HEK293 (cell line): ENCODE data around the gene FLT3LG.

Experiments used
- BCL11A ChIP-seq: fragments of 450-650 bp; formaldehyde crosslinking; IDR thresholded peaks from 2 replicates; pipeline ENCODE4 v1.5.1; 2016; ENCODE audit warnings: low read depth, missing biosample characterization, missing genetic modification characterization
- GLI2 ChIP-seq: fragments of 450-650 bp; formaldehyde crosslinking; IDR thresholded peaks from 2 replicates; pipeline ENCODE4; 2017; ENCODE audit warnings: missing biosample characterization, missing genetic modification characterization, low read depth, borderline replicate concordance
- GLI4 ChIP-seq: fragments of 450-650 bp; formaldehyde crosslinking; IDR thresholded peaks from 2 replicates; pipeline ENCODE4 v1.5.1; 2016; ENCODE audit warnings: missing biosample characterization, missing genetic modification characterization
- KLF9 ChIP-seq: fragments of 450-650 bp; formaldehyde crosslinking; IDR thresholded peaks from 2 replicates; pipeline ENCODE4 v1.5.1; 2016; ENCODE audit warnings: missing biosample characterization, missing genetic modification characterization, low read depth
- SCRT1 ChIP-seq: fragments of 450-650 bp; formaldehyde crosslinking; IDR thresholded peaks from 2 replicates; pipeline ENCODE4 v1.5.1; 2016; ENCODE audit warnings: missing biosample characterization, missing genetic modification characterization, borderline replicate concordance
- SCRT2 ChIP-seq: fragments of 450-650 bp; formaldehyde crosslinking; IDR thresholded peaks from 2 replicates; pipeline ENCODE4 v1.5.1; 2016; ENCODE audit warnings: missing biosample characterization, missing genetic modification characterization
- ZBTB8A ChIP-seq: fragments of 450-650 bp; formaldehyde crosslinking; IDR thresholded peaks from 2 replicates; pipeline ENCODE4 v1.5.1; 2016; ENCODE audit warnings: missing biosample characterization, missing genetic modification characterization
- ZEB2 ChIP-seq: fragments of 450-650 bp; formaldehyde crosslinking; IDR thresholded peaks from 2 replicates; pipeline ENCODE4 v1.5.1; 2016; ENCODE audit warnings: missing biosample characterization, missing genetic modification characterization
- ZNF16 ChIP-seq: fragments of 450-650 bp; formaldehyde crosslinking; IDR thresholded peaks from 2 replicates; pipeline ENCODE4 v1.5.1; 2016; ENCODE audit warnings: low read depth, missing biosample characterization, missing genetic modification characterization
- ZNF223 ChIP-seq: fragments of 450-650 bp; formaldehyde crosslinking; IDR thresholded peaks from 2 replicates; pipeline ENCODE4 v1.5.1; 2016; ENCODE audit warnings: missing biosample characterization, missing genetic modification characterization
- ZNF24 ChIP-seq: fragments of 450-650 bp; formaldehyde crosslinking; IDR thresholded peaks from 2 replicates; pipeline ENCODE4 v1.5.1; 2016; ENCODE audit warnings: missing biosample characterization, missing genetic modification characterization
- ZNF248 ChIP-seq: fragments of 450-650 bp; formaldehyde crosslinking; IDR thresholded peaks from 2 replicates; pipeline ENCODE4 v1.5.1; 2017; ENCODE audit warnings: missing biosample characterization, missing genetic modification characterization
- ZNF324 ChIP-seq: fragments of 450-650 bp; formaldehyde crosslinking; IDR thresholded peaks from 2 replicates; pipeline ENCODE4 v1.5.1; 2016; ENCODE audit warnings: missing biosample characterization, missing genetic modification characterization
- ZNF335 ChIP-seq: fragments of 450-650 bp; formaldehyde crosslinking; conservative IDR thresholded peaks from 2 replicates; pipeline ENCODE4 v1.5.1; 2016; ENCODE audit warnings: missing biosample characterization, missing genetic modification characterization
- ZNF394 ChIP-seq: fragments of 450-650 bp; formaldehyde crosslinking; IDR thresholded peaks from 2 replicates; pipeline ENCODE4 v1.5.1; 2016; ENCODE audit warnings: missing biosample characterization, missing genetic modification characterization, mild to moderate bottlenecking, moderate library complexity, borderline replicate concordance
- ZNF529 ChIP-seq: fragments of 450-650 bp; formaldehyde crosslinking; IDR thresholded peaks from 2 replicates; pipeline ENCODE4 v1.5.1; 2017; ENCODE audit warnings: missing genetic modification characterization, missing biosample characterization; ENCODE audit not compliant: insufficient replicate concordance
- ZNF561 ChIP-seq: fragments of 450-650 bp; IDR thresholded peaks from 2 replicates; pipeline ENCODE4 v1.5.1; 2018; ENCODE audit warnings: missing biosample characterization, missing genetic modification characterization, borderline replicate concordance
- ZNF600 ChIP-seq: fragments of 450-650 bp; formaldehyde crosslinking; IDR thresholded peaks from 2 replicates; pipeline ENCODE4 v1.5.1; 2016; ENCODE audit warnings: missing biosample characterization, missing genetic modification characterization
- ZNF660 ChIP-seq: fragments of 450-650 bp; IDR thresholded peaks from 2 replicates; pipeline ENCODE4 v1.5.1; 2018; ENCODE audit warnings: missing biosample characterization, mild to moderate bottlenecking, missing genetic modification characterization
- ZNF777 ChIP-seq: fragments of 450-650 bp; formaldehyde crosslinking; IDR thresholded peaks from 2 replicates; pipeline ENCODE4 v1.5.1; 2017; ENCODE audit warnings: missing biosample characterization, missing genetic modification characterization, borderline replicate concordance
- ZNF785 ChIP-seq: fragments of 450-650 bp; formaldehyde crosslinking; IDR thresholded peaks from 2 replicates; pipeline ENCODE4 v1.5.1; 2016; ENCODE audit warnings: missing biosample characterization, missing genetic modification characterization
- ZNF830 ChIP-seq: fragments of 450-650 bp; IDR thresholded peaks from 2 replicates; pipeline ENCODE4 v1.5.0; 2018; ENCODE audit warnings: missing biosample characterization, missing genetic modification characterization, low read depth, mild to moderate bottlenecking, moderate library complexity
- ZSCAN16 ChIP-seq: fragments of 450-650 bp; formaldehyde crosslinking; IDR thresholded peaks from 2 replicates; pipeline ENCODE4 v1.5.1; 2016; ENCODE audit warnings: missing biosample characterization, missing genetic modification characterization
- TF ChIP-seq, protein P1 (sequence below): fragments of 450-650 bp; formaldehyde crosslinking; conservative IDR thresholded peaks from 2 replicates; pipeline ENCODE4 v1.5.1; 2016; ENCODE audit warnings: low read depth, missing biosample characterization, missing genetic modification characterization
- TF ChIP-seq, protein P2 (sequence below): fragments of 450-650 bp; formaldehyde crosslinking; IDR thresholded peaks from 2 replicates; pipeline ENCODE4 v1.5.1; 2016; ENCODE audit warnings: missing biosample characterization, missing genetic modification characterization, low read depth
- TF ChIP-seq, protein P3 (sequence below): fragments of 450-650 bp; formaldehyde crosslinking; IDR thresholded peaks from 2 replicates; pipeline ENCODE4 v1.5.1; 2016; ENCODE audit warnings: missing biosample characterization, missing genetic modification characterization
- TF ChIP-seq, protein P4 (sequence below): fragments of 450-650 bp; formaldehyde crosslinking; IDR thresholded peaks from 2 replicates; pipeline ENCODE4 v1.5.1; 2016; ENCODE audit warnings: missing biosample characterization, missing genetic modification characterization
- TF ChIP-seq, protein P5 (sequence below): fragments of 450-650 bp; formaldehyde crosslinking; optimal IDR thresholded peaks from 2 replicates; pipeline ENCODE3; 2016; ENCODE audit warnings: missing biosample characterization, mild to moderate bottlenecking, missing genetic modification characterization

Gene FLT3LG

DNA sequence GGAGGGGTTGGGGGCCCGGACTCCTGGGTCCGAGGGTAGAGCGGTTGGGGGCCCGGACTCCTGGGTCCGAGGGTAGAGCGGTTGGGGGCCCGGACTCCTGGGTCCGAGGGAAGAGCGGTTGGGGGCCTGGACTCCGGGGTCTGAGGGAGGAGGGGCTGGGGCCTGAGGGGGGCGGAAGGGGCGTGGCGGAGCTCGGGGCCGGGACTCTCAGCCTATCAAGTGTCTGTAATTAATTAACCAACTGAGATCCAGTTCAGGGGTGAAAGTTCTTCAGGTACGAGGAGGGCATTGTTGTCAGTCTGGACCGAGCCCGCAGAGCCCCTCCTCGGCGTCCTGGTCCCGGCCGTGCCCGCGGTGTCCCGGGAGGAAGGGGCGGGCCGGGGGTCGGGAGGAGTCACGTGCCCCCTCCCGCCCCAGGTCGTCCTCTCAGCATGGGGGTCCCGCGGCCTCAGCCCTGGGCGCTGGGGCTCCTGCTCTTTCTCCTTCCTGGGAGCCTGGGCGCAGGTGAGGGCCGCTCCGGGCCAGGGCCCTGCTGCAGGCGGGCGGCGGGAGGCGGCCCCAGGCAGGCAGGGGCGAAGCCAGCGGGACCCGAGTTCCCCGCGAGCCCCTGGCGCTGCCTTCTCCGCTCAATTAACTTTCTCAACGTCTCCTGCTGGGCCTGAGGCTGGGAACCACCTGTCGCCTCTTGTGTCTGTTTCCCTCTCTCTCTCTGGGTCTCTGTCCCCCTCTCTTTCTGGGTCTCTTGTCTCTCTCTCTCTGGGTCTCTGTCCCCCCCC is 39.1 kb downstream of the FLT3LG start (continued):
- TF ChIP-seq ZNF394 (tag by site-specific recombination) (0 out of 2 replicates have a peak, but pooled peaks have one; percentile 13), ZNF529 (tag by site-specific recombination) (no peak), ZNF248 (tag by site-specific recombination) (no peak), ZNF223 (tag by site-specific recombination) (no peak), ZNF777 (no peak), ZNF335 (tag by site-specific recombination) (peak; percentile 81), KLF9 (peak; percentile 81), BCL11A (0 out of 2 replicates have a peak, but pooled peaks have one; percentile 28), ZNF660 (tag by site-specific recombination) (0 out of 2 replicates have a peak, but pooled peaks have one; percentile 52), ZEB2 (peak; percentile 66; the same call in 1 of the 2 replicates), ZNF324 (no peak), GLI4 (tag by site-specific recombination) (no peak), SCRT2 (tag by site-specific recombination) (peak; percentile 99), ZSCAN16 (tag by site-specific recombination) (0 out of 2 replicates have a peak, but pooled peaks have one; percentile 36), ZNF16 (no peak), ZNF830 (no peak), ZNF561 (tag by site-specific recombination) (peak; percentile 76), ZBTB8A (peak; percentile 59), ZNF600 (tag by site-specific recombination) (no peak), ZNF24 (tag by site-specific recombination) (no peak), GLI2 (tag by site-specific recombination) (no peak), SCRT1 (tag by site-specific recombination) (peak; percentile 59; the same call in 1 of the 2 replicates), ZNF785 (tag by site-specific recombination) (peak; percentile 24; the same call in 1 of the 2 replicates)
- TF ChIP-seq, protein P1, sequence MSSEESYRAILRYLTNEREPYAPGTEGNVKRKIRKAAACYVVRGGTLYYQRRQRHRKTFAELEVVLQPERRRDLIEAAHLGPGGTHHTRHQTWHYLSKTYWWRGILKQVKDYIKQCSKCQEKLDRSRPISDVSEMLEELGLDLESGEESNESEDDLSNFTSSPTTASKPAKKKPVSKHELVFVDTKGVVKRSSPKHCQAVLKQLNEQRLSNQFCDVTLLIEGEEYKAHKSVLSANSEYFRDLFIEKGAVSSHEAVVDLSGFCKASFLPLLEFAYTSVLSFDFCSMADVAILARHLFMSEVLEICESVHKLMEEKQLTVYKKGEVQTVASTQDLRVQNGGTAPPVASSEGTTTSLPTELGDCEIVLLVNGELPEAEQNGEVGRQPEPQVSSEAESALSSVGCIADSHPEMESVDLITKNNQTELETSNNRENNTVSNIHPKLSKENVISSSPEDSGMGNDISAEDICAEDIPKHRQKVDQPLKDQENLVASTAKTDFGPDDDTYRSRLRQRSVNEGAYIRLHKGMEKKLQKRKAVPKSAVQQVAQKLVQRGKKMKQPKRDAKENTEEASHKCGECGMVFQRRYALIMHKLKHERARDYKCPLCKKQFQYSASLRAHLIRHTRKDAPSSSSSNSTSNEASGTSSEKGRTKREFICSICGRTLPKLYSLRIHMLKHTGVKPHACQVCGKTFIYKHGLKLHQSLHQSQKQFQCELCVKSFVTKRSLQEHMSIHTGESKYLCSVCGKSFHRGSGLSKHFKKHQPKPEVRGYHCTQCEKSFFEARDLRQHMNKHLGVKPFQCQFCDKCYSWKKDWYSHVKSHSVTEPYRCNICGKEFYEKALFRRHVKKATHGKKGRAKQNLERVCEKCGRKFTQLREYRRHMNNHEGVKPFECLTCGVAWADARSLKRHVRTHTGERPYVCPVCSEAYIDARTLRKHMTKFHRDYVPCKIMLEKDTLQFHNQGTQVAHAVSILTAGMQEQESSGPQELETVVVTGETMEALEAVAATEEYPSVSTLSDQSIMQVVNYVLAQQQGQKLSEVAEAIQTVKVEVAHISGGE (tag by site-specific recombination) = peak; percentile 31; the same call in 1 of the 2 replicates
- TF ChIP-seq, protein P2, sequence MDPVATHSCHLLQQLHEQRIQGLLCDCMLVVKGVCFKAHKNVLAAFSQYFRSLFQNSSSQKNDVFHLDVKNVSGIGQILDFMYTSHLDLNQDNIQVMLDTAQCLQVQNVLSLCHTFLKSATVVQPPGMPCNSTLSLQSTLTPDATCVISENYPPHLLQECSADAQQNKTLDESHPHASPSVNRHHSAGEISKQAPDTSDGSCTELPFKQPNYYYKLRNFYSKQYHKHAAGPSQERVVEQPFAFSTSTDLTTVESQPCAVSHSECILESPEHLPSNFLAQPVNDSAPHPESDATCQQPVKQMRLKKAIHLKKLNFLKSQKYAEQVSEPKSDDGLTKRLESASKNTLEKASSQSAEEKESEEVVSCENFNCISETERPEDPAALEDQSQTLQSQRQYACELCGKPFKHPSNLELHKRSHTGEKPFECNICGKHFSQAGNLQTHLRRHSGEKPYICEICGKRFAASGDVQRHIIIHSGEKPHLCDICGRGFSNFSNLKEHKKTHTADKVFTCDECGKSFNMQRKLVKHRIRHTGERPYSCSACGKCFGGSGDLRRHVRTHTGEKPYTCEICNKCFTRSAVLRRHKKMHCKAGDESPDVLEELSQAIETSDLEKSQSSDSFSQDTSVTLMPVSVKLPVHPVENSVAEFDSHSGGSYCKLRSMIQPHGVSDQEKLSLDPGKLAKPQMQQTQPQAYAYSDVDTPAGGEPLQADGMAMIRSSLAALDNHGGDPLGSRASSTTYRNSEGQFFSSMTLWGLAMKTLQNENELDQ (tag by site-specific recombination) = no peak
- TF ChIP-seq, protein P3, sequence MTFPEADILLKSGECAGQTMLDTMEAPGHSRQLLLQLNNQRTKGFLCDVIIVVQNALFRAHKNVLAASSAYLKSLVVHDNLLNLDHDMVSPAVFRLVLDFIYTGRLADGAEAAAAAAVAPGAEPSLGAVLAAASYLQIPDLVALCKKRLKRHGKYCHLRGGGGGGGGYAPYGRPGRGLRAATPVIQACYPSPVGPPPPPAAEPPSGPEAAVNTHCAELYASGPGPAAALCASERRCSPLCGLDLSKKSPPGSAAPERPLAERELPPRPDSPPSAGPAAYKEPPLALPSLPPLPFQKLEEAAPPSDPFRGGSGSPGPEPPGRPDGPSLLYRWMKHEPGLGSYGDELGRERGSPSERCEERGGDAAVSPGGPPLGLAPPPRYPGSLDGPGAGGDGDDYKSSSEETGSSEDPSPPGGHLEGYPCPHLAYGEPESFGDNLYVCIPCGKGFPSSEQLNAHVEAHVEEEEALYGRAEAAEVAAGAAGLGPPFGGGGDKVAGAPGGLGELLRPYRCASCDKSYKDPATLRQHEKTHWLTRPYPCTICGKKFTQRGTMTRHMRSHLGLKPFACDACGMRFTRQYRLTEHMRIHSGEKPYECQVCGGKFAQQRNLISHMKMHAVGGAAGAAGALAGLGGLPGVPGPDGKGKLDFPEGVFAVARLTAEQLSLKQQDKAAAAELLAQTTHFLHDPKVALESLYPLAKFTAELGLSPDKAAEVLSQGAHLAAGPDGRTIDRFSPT (tag by site-specific recombination) = 0 out of 2 replicates have a peak, but pooled peaks have one; percentile 60
- TF ChIP-seq, protein P4, sequence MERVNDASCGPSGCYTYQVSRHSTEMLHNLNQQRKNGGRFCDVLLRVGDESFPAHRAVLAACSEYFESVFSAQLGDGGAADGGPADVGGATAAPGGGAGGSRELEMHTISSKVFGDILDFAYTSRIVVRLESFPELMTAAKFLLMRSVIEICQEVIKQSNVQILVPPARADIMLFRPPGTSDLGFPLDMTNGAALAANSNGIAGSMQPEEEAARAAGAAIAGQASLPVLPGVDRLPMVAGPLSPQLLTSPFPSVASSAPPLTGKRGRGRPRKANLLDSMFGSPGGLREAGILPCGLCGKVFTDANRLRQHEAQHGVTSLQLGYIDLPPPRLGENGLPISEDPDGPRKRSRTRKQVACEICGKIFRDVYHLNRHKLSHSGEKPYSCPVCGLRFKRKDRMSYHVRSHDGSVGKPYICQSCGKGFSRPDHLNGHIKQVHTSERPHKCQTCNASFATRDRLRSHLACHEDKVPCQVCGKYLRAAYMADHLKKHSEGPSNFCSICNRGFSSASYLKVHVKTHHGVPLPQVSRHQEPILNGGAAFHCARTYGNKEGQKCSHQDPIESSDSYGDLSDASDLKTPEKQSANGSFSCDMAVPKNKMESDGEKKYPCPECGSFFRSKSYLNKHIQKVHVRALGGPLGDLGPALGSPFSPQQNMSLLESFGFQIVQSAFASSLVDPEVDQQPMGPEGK (tag by site-specific recombination) = peak; percentile 38; the same call in 1 of the 2 replicates
- TF ChIP-seq, protein P5, sequence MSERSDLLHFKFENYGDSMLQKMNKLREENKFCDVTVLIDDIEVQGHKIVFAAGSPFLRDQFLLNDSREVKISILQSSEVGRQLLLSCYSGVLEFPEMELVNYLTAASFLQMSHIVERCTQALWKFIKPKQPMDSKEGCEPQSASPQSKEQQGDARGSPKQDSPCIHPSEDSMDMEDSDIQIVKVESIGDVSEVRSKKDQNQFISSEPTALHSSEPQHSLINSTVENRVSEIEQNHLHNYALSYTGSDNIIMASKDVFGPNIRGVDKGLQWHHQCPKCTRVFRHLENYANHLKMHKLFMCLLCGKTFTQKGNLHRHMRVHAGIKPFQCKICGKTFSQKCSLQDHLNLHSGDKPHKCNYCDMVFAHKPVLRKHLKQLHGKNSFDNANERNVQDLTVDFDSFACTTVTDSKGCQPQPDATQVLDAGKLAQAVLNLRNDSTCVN = peak; percentile 29
